HG03442 (cell line): ENCODE data around the gene KCNQ5.
A peak's percentile ranks its signal among the peaks of the same experiment; 100 is the strongest.

Experiments
- ATAC-seq: cut with Tn5 transposase; IDR thresholded peaks from one replicate; pipeline ENCODE4 v1.9.1; 2021; ENCODE audit warnings: mild to moderate bottlenecking, moderate library complexity; ENCODE audit not compliant: unreplicated experiment

Gene KCNQ5

GRCh38 chr6:73042892-73043291, 421.0 kb downstream of the KCNQ5 start:
- ATAC-seq, result no peak

GRCh38 chr6:73043446-73043845, 421.6 kb downstream of the KCNQ5 start:
- no peak for ATAC-seq

GRCh38 chr6:73045609-73046008, 423.7 kb downstream of the KCNQ5 start:
- no peak for ATAC-seq

GRCh38 chr6:73047801-73048200, 425.9 kb downstream of the KCNQ5 start:
- ATAC-seq, result no peak

- ATAC-seq, result no peak
Measured at GRCh38 chr6:73049971-73050594, 428.2 kb downstream of the KCNQ5 start.

GRCh38 chr6:73050706-73051105, 428.8 kb downstream of the KCNQ5 start:
- ATAC-seq, result no peak

- ATAC-seq, result no peak
Measured at GRCh38 chr6:73051147-73051546, 429.3 kb downstream of the KCNQ5 start.

GRCh38 chr6:73054958-73055357, 433.1 kb downstream of the KCNQ5 start:
- ATAC-seq, result no peak

- ATAC-seq, result no peak
Measured at GRCh38 chr6:73058736-73059135, 436.9 kb downstream of the KCNQ5 start.

- ATAC-seq, result no peak
Measured at GRCh38 chr6:73062130-73062529, 440.3 kb downstream of the KCNQ5 start.

- no peak for ATAC-seq
Measured at GRCh38 chr6:73062837-73063236, 441.0 kb downstream of the KCNQ5 start.

GRCh38 chr6:73064266-73064665, 442.4 kb downstream of the KCNQ5 start:
- ATAC-seq, result no peak

GRCh38 chr6:73073238-73073637, 451.4 kb downstream of the KCNQ5 start:
- ATAC-seq, result no peak

GRCh38 chr6:73074175-73074574, 452.3 kb downstream of the KCNQ5 start:
- no peak for ATAC-seq

- no peak for ATAC-seq
Measured at GRCh38 chr6:73076211-73076954, 454.5 kb downstream of the KCNQ5 start.

- ATAC-seq, result no peak
Measured at GRCh38 chr6:73078333-73078862, 456.5 kb downstream of the KCNQ5 start.

GRCh38 chr6:73078908-73079610, 457.2 kb downstream of the KCNQ5 start:
- no peak for ATAC-seq

GRCh38 chr6:73079611-73079955, 457.7 kb downstream of the KCNQ5 start:
- no peak for ATAC-seq

- no peak for ATAC-seq
Measured at GRCh38 chr6:73079978-73080377, 458.1 kb downstream of the KCNQ5 start.

- no peak for ATAC-seq
Measured at GRCh38 chr6:73081955-73082354, 460.1 kb downstream of the KCNQ5 start.

- ATAC-seq, result no peak
Measured at GRCh38 chr6:73083886-73084285, 462.0 kb downstream of the KCNQ5 start.

- ATAC-seq, result peak; percentile 61
Measured at GRCh38 chr6:73085443-73085871, 463.6 kb downstream of the KCNQ5 start.
